ENCODE data around the gene UBE2E2.

UBE2E2 gene

GRCh38 chr3:23485922-23486321 lies 282.8 kb downstream of the UBE2E2 start:
- DNase-seq = no peak

GRCh38 chr3:23487015-23487414 lies 283.9 kb downstream of the UBE2E2 start:
- DNase-seq = no peak

- no peak for DNase-seq
Observed at GRCh38 chr3:23488618-23489017, 285.5 kb downstream of the UBE2E2 start.

- DNase-seq = peak; percentile 29
Observed at GRCh38 chr3:23489300-23490158, 286.4 kb downstream of the UBE2E2 start.

- peak; percentile 64 for DNase-seq
Observed at GRCh38 chr3:23490459-23490858, 287.3 kb downstream of the UBE2E2 start.

- no peak for DNase-seq
Observed at GRCh38 chr3:23492057-23492456, 288.9 kb downstream of the UBE2E2 start.

- no peak for DNase-seq
Observed at GRCh38 chr3:23493889-23494288, 290.8 kb downstream of the UBE2E2 start.

- DNase-seq = no peak
Observed at GRCh38 chr3:23494967-23495366, 291.8 kb downstream of the UBE2E2 start.

GRCh38 chr3:23495507-23495906 lies 292.4 kb downstream of the UBE2E2 start:
- peak; percentile 23 for DNase-seq

- DNase-seq = no peak
Observed at GRCh38 chr3:23496165-23496564, 293.0 kb downstream of the UBE2E2 start.

- no peak for DNase-seq
Observed at GRCh38 chr3:23497156-23497555, 294.0 kb downstream of the UBE2E2 start.

- DNase-seq = no peak
Observed at GRCh38 chr3:23501201-23501802, 298.2 kb downstream of the UBE2E2 start.

- DNase-seq = no peak
Observed at GRCh38 chr3:23508464-23508863, 305.3 kb downstream of the UBE2E2 start.

- DNase-seq = no peak
Observed at GRCh38 chr3:23518441-23518840, 315.3 kb downstream of the UBE2E2 start.

- no peak for DNase-seq
Observed at GRCh38 chr3:23519314-23520208, 316.4 kb downstream of the UBE2E2 start.

- DNase-seq = no peak
Observed at GRCh38 chr3:23527326-23527725, 324.2 kb downstream of the UBE2E2 start.

GRCh38 chr3:23533596-23533995 lies 330.5 kb downstream of the UBE2E2 start:
- DNase-seq = no peak

- DNase-seq = no peak
Observed at GRCh38 chr3:23533996-23534395, 330.9 kb downstream of the UBE2E2 start.

- DNase-seq = no peak
Observed at GRCh38 chr3:23537101-23537551, 334.0 kb downstream of the UBE2E2 start.

GRCh38 chr3:23539185-23539584 lies 336.1 kb downstream of the UBE2E2 start:
- DNase-seq = no peak

GRCh38 chr3:23540600-23540999 lies 337.5 kb downstream of the UBE2E2 start:
- DNase-seq = no peak

GRCh38 chr3:23542079-23542478 lies 339.0 kb downstream of the UBE2E2 start:
- DNase-seq = no peak

- DNase-seq = no peak
Observed at GRCh38 chr3:23546181-23546580, 343.1 kb downstream of the UBE2E2 start.

Measured in EL (cell line).